Tibial nerve (tissue), 4 donors: ENCODE measurements around the gene SRP54.

Experiments used
- CTCF ChIP-seq, 5 experiments: fragments of 200-600 bp in 3 of 5; fragments of 450-650 bp in 2 of 5; sonication (generic) in 3 of 5; IDR thresholded peaks; one replicate each; pipeline ENCODE4 v1.5.1; 2016 to 2019; ENCODE audit warnings: antibody characterized with exemption in 5 of 5, mild to moderate bottlenecking in 3 of 5, moderate library complexity in 2 of 5
- EP300 ChIP-seq, 2 donors: sonication (generic); formaldehyde crosslinking; IDR thresholded peaks; one replicate each; pipeline ENCODE4 v1.6.1; 2017; ENCODE audit warnings: antibody characterized with exemption in 2 of 2, mild to moderate bottlenecking in 1 of 2
- POLR2A ChIP-seq, 2 donors: fragments of 450-650 bp; IDR thresholded peaks; one replicate each; pipeline ENCODE4 v1.6.1; 2017; ENCODE audit warnings: antibody characterized with exemption in 2 of 2, mild to moderate bottlenecking in 2 of 2, moderate library complexity in 2 of 2

- TF ChIP-seq CTCF (IDR thresholded peaks at IDR 0.05) (no peak), POLR2A (IDR thresholded peaks at IDR 0.05) (no peak), EP300 (IDR thresholded peaks at IDR 0.05) (no peak)
These were observed 4.4 kb downstream of the SRP54 start for GRCh38 chr14:34987180-34987579.
